K562 (cell line): ENCODE measurements around the gene TMEM205. TPM values are rescaled to one million over a fixed set of nuclear protein-coding genes. Genes with fewer than 3 reads are reported as not detected.

ENCODE experiments used
- C11orf30 ChIP-seq: fragments of 450-650 bp; IDR thresholded peaks from 2 replicates; pipeline ENCODE4 v1.6.1; 2016; ENCODE audit warnings: low read depth, mild to moderate bottlenecking
- CSDE1 ChIP-seq, 2 experiments: fragments of 450-650 bp; IDR thresholded peaks; 2 replicates each; pipeline ENCODE4 v1.6.1; 2016; ENCODE audit warnings: mild to moderate bottlenecking in 1 of 2
- DDX20 ChIP-seq: fragments of 450-650 bp; IDR thresholded peaks from 2 replicates; pipeline ENCODE4 v1.6.1; 2016; ENCODE audit warnings: missing genetic modification characterization, low read depth, mild to moderate bottlenecking, missing compliant biosample characterization, moderate library complexity
- ERF ChIP-seq: fragments of 450-650 bp; formaldehyde crosslinking; IDR thresholded peaks from 2 replicates; pipeline ENCODE4 v1.4.0; 2020; ENCODE audit warnings: mild to moderate bottlenecking, mixed read lengths
- ETV5 ChIP-seq: sonication (generic); formaldehyde crosslinking; IDR thresholded peaks from 2 replicates; pipeline ENCODE4 v1.4.0; 2020; ENCODE audit warnings: low read depth, mild to moderate bottlenecking, missing genetic modification reagents
- FOSL1 ChIP-seq: fragments of 200-800 bp; sonication (Bioruptor generic); conservative IDR thresholded peaks from 2 replicates; pipeline ENCODE4 v1.6.1; 2016; ENCODE audit warnings: missing genetic modification characterization, missing compliant biosample characterization
- GATA2 ChIP-seq: sonication (generic); formaldehyde crosslinking; IDR thresholded peaks from 2 replicates; pipeline ENCODE4 v1.4.0; 2020; ENCODE audit warnings: mild to moderate bottlenecking, missing genetic modification reagents
- LCOR ChIP-seq: sonication (generic); formaldehyde crosslinking; IDR thresholded peaks from 2 replicates; pipeline ENCODE4 v1.8.0; 2022; ENCODE audit warnings: mild to moderate bottlenecking, missing genetic modification reagents
- PHB2 ChIP-seq: fragments of 450-650 bp; IDR thresholded peaks from 2 replicates; pipeline ENCODE4 v1.6.1; 2017; ENCODE audit warnings: low read depth
- PHF21A ChIP-seq: fragments of 450-650 bp; IDR thresholded peaks from 2 replicates; pipeline ENCODE4 v1.6.1; 2017; ENCODE audit warnings: low read depth, borderline replicate concordance
- RBM14 ChIP-seq: fragments of 200-400 bp; formaldehyde crosslinking; IDR thresholded peaks from 2 replicates; pipeline ENCODE4 v1.6.1; 2018; ENCODE audit warnings: low read depth, mild to moderate bottlenecking, low read length, moderate library complexity, borderline replicate concordance; ENCODE audit not compliant: insufficient read depth
- STAT5A ChIP-seq: IDR thresholded peaks from 2 replicates; pipeline ENCODE4 v1.6.1; 2012; ENCODE audit warnings: low read length, inconsistent platforms, borderline replicate concordance
- STAT5B ChIP-seq: fragments of 250-450 bp; sonication (Bioruptor Pico); IDR thresholded peaks from 2 replicates; pipeline ENCODE4 v1.8.0; 2021; ENCODE audit warnings: mild to moderate bottlenecking, inconsistent platforms
- ZNF124 ChIP-seq: sonication (generic); formaldehyde crosslinking; IDR thresholded peaks from 2 replicates; pipeline ENCODE4 v1.8.1; 2022; ENCODE audit warnings: missing genetic modification reagents
- ZNF24 ChIP-seq: fragments of 450-650 bp; IDR thresholded peaks from 2 replicates; pipeline ENCODE4 v1.6.1; 2016
- ZNF263 ChIP-seq: sonication (generic); formaldehyde crosslinking; IDR thresholded peaks from 2 replicates; pipeline ENCODE4 v1.8.0; 2022; ENCODE audit warnings: mild to moderate bottlenecking, missing genetic modification reagents, borderline replicate concordance
- polyA plus RNA-seq, 8 experiments: library from polyadenylated mRNA; depleted of rRNA in 4 of 8; stranded (reverse) in 5 of 8; unstranded in 3 of 8; fragments of >200 nt; fragmentation: Nextera tagmentation in 2 of 8; fragmentation: Illumina TruSeq in 1 of 8; extraction: Ambion mirVana in 2 of 8; extraction: Trizol in 1 of 8; gene quantifications; 2 replicates each; pipeline versions ENCODE4 v1.2.1 to v1.2.3, GENCODE V29; 2011 to 2014; ENCODE audit warnings: inconsistent platforms in 1 of 8, missing spikeins in 1 of 8
- total RNA-seq, 7 experiments: library from RNA; depleted of rRNA in 6 of 7; stranded (reverse); fragments of >200 nt in 6 of 7; fragmentation: Illumina TruSeq in 2 of 7; extraction: Trizol in 2 of 7; gene quantifications; 2 replicates each; pipeline versions ENCODE4 v1.2.1 to v1.2.3, GENCODE V29; 2011 to 2021; ENCODE audit warnings: low replicate concordance in 1 of 7
- TF ChIP-seq, protein P1 (sequence below): sonication (generic); formaldehyde crosslinking; IDR thresholded peaks from 2 replicates; pipeline ENCODE4 v1.8.0; 2022; ENCODE audit warnings: mild to moderate bottlenecking, low read depth, missing genetic modification reagents
- TF ChIP-seq, protein P2 (sequence below): fragments of 250-450 bp; sonication (Bioruptor Pico); IDR thresholded peaks from 2 replicates; pipeline ENCODE4 v1.4.0; 2020
- TF ChIP-seq, protein P3 (sequence below): IDR thresholded peaks from 2 replicates; pipeline ENCODE4 v1.6.1; 2012; ENCODE audit warnings: low read depth, low read length, improper control_type of control experiment, borderline replicate concordance

The TMEM205 gene
- total and polyA plus RNA-seq, 9 of the 15 experiments (the other 6 are each of a cell fraction or from before 2014, with no cell fraction given), result 21.3 to 81.5 (median 44.1) TPM

- 0 out of 2 replicates have a peak, but pooled peaks have one; percentile 75 for TF ChIP-seq ETV5 (CRISPR knock-in tag)
- TF ChIP-seq, protein P1, sequence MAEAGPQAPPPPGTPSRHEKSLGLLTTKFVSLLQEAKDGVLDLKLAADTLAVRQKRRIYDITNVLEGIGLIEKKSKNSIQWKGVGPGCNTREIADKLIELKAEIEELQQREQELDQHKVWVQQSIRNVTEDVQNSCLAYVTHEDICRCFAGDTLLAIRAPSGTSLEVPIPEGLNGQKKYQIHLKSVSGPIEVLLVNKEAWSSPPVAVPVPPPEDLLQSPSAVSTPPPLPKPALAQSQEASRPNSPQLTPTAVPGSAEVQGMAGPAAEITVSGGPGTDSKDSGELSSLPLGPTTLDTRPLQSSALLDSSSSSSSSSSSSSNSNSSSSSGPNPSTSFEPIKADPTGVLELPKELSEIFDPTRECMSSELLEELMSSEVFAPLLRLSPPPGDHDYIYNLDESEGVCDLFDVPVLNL, result peak; percentile 48; the same call in 1 of the 2 replicates
- TF ChIP-seq LCOR (CRISPR knock-in tag), result peak; percentile 76
- TF ChIP-seq ERF, result no peak
- TF ChIP-seq RBM14, result no peak
- no peak; the same call in 1 of the 2 replicates for TF ChIP-seq FOSL1 (tag)
- peak; percentile 63 for TF ChIP-seq C11orf30
- TF ChIP-seq GATA2 (CRISPR knock-in tag), result no peak
- no peak for TF ChIP-seq ZNF263
- TF ChIP-seq ZNF24, result no peak
- no peak for TF ChIP-seq PHF21A
- TF ChIP-seq CSDE1 (IDR thresholded peaks at IDR 0.05), result no peak
- TF ChIP-seq PHB2, result no peak
- no peak for TF ChIP-seq STAT5A
- TF ChIP-seq, protein P2, sequence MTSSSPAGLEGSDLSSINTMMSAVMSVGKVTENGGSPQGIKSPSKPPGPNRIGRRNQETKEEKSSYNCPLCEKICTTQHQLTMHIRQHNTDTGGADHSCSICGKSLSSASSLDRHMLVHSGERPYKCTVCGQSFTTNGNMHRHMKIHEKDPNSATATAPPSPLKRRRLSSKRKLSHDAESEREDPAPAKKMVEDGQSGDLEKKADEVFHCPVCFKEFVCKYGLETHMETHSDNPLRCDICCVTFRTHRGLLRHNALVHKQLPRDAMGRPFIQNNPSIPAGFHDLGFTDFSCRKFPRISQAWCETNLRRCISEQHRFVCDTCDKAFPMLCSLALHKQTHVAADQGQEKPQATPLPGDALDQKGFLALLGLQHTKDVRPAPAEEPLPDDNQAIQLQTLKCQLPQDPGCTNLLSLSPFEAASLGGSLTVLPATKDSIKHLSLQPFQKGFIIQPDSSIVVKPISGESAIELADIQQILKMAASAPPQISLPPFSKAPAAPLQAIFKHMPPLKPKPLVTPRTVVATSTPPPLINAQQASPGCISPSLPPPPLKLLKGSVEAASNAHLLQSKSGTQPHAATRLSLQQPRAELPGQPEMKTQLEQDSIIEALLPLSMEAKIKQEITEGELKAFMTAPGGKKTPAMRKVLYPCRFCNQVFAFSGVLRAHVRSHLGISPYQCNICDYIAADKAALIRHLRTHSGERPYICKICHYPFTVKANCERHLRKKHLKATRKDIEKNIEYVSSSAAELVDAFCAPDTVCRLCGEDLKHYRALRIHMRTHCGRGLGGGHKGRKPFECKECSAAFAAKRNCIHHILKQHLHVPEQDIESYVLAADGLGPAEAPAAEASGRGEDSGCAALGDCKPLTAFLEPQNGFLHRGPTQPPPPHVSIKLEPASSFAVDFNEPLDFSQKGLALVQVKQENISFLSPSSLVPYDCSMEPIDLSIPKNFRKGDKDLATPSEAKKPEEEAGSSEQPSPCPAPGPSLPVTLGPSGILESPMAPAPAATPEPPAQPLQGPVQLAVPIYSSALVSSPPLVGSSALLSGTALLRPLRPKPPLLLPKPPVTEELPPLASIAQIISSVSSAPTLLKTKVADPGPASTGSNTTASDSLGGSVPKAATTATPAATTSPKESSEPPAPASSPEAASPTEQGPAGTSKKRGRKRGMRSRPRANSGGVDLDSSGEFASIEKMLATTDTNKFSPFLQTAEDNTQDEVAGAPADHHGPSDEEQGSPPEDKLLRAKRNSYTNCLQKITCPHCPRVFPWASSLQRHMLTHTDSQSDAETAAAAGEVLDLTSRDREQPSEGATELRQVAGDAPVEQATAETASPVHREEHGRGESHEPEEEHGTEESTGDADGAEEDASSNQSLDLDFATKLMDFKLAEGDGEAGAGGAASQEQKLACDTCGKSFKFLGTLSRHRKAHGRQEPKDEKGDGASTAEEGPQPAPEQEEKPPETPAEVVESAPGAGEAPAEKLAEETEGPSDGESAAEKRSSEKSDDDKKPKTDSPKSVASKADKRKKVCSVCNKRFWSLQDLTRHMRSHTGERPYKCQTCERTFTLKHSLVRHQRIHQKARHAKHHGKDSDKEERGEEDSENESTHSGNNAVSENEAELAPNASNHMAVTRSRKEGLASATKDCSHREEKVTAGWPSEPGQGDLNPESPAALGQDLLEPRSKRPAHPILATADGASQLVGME (CRISPR knock-in tag), result 0 out of 2 replicates have a peak, but pooled peaks have one; percentile 73
- no peak for TF ChIP-seq DDX20
- TF ChIP-seq STAT5B (CRISPR knock-in tag), result no peak
- TF ChIP-seq, protein P3, sequence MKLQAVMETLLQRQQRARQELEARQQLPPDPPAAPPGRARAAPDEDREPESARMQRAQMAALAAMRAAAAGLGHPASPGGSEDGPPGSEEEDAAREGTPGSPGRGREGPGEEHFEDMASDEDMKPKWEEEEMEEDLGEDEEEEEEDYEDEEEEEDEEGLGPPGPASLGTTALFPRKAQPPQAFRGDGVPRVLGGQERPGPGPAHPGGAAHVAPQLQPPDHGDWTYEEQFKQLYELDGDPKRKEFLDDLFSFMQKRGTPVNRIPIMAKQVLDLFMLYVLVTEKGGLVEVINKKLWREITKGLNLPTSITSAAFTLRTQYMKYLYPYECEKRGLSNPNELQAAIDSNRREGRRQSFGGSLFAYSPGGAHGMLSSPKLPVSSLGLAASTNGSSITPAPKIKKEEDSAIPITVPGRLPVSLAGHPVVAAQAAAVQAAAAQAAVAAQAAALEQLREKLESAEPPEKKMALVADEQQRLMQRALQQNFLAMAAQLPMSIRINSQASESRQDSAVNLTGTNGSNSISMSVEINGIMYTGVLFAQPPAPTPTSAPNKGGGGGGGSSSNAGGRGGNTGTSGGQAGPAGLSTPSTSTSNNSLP, result peak; percentile 71; the same call in 1 of the 2 replicates
- TF ChIP-seq ZNF124, result no peak
Measured at GRCh38 chr19:11374433-11375142, 28.5 kb upstream of the TMEM205 start, which contains the start of gene SWSAP1 (continued).
